GDM1 (cell line): ENCODE results near the gene LANCL2.
"Not testable (repeated sequence)": the region's sequence is repeated elsewhere in the genome, so short reads cannot be mapped to it uniquely, and the experiment has no call there.

ENCODE experiments used
- DNase-seq: peaks from one replicate; lab custom pipeline; 2025; lab: John Stamatoyannopoulos, UW

LANCL2 gene

DNA sequence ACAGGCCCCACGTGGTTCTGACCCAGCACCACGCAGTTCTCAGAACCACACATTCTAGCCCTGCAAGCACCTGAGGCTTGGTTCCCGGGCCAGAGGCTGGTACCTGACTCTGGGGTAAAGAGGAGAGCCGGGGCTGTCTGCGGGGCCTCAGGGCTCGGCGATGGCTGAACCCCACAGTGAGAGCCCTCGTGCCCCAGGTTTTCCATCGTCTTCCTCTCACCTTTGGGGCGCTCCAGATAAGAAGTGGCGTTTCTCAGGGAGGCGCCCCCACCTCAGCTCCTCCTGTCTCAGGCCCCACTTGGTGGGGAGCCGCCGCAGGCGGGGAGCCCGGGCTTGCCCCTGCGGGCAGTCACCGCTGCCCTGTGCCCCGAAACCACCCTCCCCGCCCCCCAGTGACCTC, 2.2 kb upstream of the LANCL2 start:
- DNase-seq: no peak

DNA sequence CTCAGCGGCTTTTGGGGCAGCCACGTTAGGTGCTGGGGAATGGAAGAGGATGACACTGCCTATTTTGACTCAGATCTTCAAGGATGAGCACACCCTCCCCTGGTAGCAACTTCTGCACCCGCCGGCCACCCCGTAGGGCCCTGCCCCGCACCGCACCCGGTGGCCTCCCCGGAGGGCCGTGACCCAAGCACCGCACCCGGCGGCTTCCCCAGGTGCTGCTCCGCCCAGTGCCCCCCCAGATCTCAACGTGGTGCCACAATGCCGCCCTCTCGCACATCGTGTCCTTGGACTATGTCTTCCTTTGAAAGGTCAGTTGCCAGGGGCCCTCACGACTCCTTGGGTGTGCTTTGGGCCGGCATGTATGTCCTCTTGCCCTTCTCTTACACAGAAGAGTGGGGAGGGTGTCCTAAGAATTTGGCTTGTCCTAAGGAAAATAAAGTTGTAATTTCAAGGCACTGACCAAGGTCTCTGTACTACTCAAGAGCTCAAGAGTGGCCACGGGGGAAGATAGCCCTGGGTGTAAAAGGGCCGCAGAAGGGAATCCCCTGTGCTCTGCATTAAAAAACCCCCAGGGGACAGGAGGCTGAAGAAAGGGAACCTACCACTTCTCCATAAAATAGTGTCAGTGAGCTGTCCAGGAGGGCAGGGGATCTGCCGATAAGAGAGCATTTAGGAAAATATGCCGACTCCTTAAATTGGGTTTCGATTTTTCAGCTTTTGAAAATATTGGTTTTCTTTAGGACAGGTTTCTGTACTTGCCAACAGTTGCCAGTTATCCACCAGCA, 1.6 kb upstream of the LANCL2 start:
- DNase-seq: no peak

DNA sequence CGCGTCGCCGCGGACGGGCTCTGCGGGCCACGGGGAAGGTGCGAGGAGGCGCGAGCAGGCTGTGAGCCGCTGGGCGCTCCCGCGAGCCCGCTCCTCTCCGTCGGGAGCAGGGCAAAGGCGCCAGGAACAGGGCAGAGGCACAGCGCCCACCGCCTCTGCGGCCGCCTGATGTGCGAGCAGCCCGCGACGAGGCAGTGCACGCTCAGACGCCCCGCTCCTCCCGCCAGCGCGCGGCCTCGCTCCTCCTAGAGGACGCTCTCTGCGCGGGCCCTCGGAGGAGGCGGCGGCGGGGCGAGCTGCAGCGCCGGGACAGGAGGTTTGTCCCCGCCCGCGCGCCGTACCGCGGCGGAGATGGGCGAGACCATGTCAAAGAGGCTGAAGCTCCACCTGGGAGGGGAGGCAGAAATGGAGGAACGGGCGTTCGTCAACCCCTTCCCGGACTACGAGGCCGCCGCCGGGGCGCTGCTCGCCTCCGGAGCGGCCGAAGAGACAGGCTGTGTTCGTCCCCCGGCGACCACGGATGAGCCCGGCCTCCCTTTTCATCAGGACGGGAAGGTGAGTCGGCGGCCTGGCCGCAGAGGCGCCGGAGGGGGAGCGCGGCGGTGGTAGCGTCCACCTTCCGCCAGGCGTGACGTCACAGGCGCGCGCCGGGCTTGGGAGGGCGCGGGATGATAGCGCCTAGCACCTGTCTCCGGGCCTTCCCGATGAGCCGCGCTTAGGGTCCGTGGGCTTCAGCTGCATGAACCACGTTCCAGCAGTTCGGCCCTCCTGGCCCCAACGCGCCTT, 731 bp downstream of the LANCL2 start:
- peak; percentile 94 for DNase-seq

DNA sequence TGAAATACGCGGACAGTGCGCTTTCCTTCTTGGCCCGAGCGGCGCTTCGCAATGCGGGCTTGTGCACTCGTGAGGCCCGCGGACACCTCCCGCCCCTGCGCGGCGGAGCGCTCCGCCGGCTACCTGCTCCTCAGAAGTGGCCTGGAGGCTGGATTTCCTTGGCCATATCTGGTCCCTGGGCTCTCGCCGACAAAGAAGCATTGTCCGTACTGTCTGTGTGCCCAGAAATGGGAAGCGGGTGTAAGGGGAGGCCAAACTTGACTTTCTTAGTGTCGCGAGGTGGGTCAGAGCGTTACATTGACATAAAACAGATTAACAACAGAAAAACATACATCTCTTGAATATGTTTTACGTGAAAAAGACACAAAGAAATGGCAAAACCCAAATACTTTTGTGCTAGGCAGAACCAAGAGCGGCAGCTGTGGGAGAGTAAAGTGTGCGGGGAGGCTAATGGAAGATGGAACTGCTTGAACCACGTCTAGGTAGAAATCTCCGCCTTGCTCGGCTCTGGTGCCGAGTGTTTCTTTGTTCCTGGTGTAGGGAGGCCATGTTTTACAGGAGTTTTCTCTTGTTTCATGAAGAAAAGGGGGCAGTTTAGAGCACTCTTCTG, 1.4 kb downstream of the LANCL2 start:
- no peak for DNase-seq

DNA sequence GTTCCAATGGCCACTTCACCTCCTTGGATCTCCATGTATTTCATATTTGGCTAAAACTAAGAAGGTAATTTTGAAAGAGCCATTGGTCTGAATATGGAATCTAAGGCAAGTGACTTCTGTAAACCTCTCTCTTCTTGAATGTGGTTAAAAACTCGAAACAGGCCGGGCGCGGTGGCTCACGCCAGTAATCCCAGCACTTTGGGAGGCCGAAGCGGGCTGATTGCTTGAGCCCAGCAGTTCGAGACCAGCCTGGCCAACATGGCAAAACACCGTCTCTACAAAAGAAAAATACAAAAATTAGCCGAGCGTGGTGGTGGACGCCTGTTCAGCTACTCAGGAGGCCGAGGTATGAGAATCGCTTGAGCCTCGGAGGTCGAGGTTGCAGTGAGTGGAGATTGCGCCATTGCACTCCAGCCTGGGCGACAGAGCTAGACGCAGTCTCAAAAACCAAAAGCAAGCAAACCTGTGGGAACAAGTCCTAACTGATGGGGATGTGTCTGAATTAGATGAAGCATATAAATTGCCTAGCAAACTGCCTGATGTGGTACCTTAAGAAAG, 2.2 kb downstream of the LANCL2 start:
- no peak for DNase-seq

GRCh38 chr7:55369427-55370400, 4.6 kb downstream of the LANCL2 start:
- DNase-seq: no peak

DNA sequence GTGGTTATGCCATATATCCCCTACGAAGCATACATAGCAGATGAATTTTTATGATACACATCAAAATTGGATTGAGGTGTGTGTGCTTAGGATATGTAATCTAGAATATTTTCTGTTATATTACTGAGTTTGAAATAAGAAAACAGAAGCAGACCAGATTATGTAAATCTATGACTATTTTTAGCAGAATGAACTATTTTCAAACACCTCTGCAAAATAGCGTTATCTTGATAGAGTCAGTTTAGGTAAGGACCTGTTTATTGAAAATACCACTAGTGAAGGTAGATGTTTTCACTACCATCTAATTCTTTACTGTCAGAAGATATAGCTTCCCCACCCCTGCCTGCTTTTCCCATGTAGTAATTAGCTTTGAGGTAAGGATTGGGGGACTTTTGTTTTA, 9.1 kb downstream of the LANCL2 start:
- no peak for DNase-seq

- no peak for DNase-seq
Observed at GRCh38 chr7:55375237-55375636, 10.1 kb downstream of the LANCL2 start.

- no peak for DNase-seq
Observed at GRCh38 chr7:55377162-55377817, 12.2 kb downstream of the LANCL2 start.

- DNase-seq: no peak
Observed at GRCh38 chr7:55379285-55379684, 14.1 kb downstream of the LANCL2 start.

DNA sequence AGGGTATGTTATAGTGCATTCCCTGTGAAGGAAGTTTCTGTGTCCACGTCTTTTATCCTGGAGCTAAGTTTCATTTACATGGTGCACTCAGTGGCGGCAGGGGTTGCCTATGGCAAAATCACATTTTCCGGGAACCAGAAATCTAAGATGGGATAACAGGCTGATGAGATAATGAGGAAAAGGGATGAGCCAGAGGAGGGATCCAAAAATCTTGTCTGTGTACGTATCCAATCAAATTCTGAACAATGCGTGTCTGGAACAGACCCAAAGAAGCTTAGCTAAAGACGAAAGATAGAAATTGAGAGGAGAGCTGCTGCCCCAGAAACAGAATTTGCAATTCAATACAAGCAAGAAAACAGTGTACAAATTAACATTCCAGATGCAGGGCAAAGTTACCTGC, 16.1 kb downstream of the LANCL2 start:
- DNase-seq: no peak

DNA sequence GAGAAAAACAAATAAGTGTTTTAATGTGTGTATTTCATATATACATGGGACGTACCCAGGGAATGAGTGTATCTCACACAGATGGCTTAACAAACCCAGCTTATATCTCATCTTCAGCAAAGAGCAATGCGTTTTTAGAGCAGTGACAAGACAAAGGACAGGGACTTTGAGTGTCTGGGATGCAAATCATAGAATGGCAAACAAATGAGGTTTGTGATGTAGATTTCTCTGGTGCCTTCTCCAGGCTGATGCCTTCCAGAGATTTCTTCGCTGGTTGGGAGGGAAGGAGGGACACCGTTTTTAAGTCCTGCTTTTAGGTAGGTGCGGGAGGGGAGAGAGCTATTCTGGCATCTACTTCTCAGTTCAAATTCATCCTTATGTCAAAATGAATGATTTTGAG, 16.6 kb downstream of the LANCL2 start:
- no peak for DNase-seq

DNA sequence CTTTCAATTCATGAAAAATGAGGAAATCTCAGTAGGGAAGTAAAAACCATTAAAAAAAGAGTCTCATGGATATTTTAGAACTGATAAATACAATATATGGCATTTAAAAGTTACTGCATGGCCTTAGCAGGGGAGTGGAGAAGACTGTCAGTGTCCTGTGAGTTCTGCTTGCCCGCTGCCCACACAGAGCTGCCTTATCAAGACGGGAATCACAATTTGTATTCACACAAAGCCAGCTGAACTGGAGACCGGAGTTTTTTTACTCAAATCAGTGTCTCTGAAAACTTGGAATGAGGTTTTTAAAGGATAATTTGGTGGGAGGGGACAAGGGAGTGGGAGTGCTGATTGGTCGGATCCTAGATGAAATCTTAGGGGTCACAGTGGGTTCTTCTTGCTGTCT, 17.1 kb downstream of the LANCL2 start:
- no peak for DNase-seq

- no peak for DNase-seq
Observed at GRCh38 chr7:55386541-55386940, 21.4 kb downstream of the LANCL2 start.

GRCh38 chr7:55387062-55387965, 22.2 kb downstream of the LANCL2 start:
- no peak for DNase-seq

DNA sequence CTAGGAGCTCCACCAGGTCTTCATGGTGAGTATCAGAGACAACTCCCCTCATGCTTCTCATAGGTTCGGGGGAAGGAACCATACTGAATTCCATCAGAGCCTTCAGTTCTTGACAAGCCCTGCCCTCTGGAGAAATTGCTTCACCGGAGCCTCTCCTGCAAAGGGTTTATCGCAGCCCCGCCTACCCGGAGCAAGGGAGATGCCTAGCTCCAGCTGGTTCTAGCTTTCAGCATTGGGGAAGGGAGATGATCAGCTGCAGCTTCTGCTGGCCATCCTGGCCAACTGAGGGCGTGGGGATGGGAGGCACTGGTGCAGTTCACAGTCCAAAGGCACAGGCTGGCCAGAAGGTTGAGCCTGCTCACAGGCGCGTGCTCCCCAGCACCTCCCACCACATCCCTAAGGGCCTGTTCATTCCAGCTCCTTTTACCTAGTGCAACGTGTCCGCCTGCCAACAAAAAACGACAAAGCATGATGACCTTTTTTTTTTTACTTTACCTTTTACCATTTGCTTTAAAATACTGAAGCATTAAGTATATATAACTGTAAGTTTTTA, 31.2 kb downstream of the LANCL2 start:
- DNase-seq: no peak

GRCh38 chr7:55397617-55398016, 32.5 kb downstream of the LANCL2 start:
- no peak for DNase-seq

GRCh38 chr7:55400191-55400590, 35.1 kb downstream of the LANCL2 start:
- DNase-seq: no peak

GRCh38 chr7:55402506-55402905, 37.4 kb downstream of the LANCL2 start:
- DNase-seq: not testable (repeated sequence)
